SK-N-MC (cell line): ENCODE results near the gene VHLL.
A peak's percentile ranks its signal among the peaks of the same experiment; 100 is the strongest.
"Not testable (repeated sequence)": the region's sequence is repeated elsewhere in the genome, so short reads cannot be mapped to it uniquely, and the experiment has no call there.

Experiments used
- DNase-seq: peaks from one replicate; pipeline ENCODE4 v3.0.0-alpha.2; 2011; ENCODE audit warnings: low read depth, low spot score
- H3K27ac ChIP-seq: fragments of 200-600 bp; sonication (generic); 2 replicates; pipeline ENCODE4 v1.5.1; 2016; ENCODE audit warnings: mixed run types
- H3K36me3 ChIP-seq: fragments of 200-600 bp; sonication (generic); 2 replicates; pipeline ENCODE4 v1.6.1; 2017; ENCODE audit warnings: antibody characterized with exemption, low read length, mixed read lengths; ENCODE audit not compliant: insufficient read depth
- H3K4me3 ChIP-seq: fragments of 200-600 bp; sonication (generic); 2 replicates; pipeline ENCODE4 v1.5.1; 2016
- H3K9ac ChIP-seq: fragments of 200-600 bp; sonication (generic); 2 replicates; pipeline ENCODE4 v1.8.0; 2017; ENCODE audit warnings: mixed run types, mixed read lengths; ENCODE audit not compliant: insufficient read length
- H3K9me3 ChIP-seq: fragments of 200-600 bp; sonication (generic); 2 replicates; pipeline ENCODE4 v1.6.1; 2017; ENCODE audit warnings: low read depth, mild to moderate bottlenecking, antibody characterized with exemption, low read length, moderate library complexity, mixed read lengths
- EZH2 ChIP-seq: fragments of 200-600 bp; sonication (generic); IDR thresholded peaks from one replicate; pipeline ENCODE4 v1.6.1; 2017; ENCODE audit warnings: antibody characterized with exemption
- FOXP2 ChIP-seq: optimal IDR thresholded peaks from 2 replicates; pipeline ENCODE3; 2011; ENCODE audit warnings: mild to moderate bottlenecking, moderate library complexity; ENCODE audit not compliant: insufficient read depth; ENCODE audit errors: extremely low read length, control extremely low read depth
- POLR2AphosphoS5 ChIP-seq: IDR thresholded peaks from 2 replicates; pipeline ENCODE4 v1.6.1; 2012; ENCODE audit warnings: mild to moderate bottlenecking, low read depth, low read length, borderline replicate concordance

VHLL gene

DNA sequence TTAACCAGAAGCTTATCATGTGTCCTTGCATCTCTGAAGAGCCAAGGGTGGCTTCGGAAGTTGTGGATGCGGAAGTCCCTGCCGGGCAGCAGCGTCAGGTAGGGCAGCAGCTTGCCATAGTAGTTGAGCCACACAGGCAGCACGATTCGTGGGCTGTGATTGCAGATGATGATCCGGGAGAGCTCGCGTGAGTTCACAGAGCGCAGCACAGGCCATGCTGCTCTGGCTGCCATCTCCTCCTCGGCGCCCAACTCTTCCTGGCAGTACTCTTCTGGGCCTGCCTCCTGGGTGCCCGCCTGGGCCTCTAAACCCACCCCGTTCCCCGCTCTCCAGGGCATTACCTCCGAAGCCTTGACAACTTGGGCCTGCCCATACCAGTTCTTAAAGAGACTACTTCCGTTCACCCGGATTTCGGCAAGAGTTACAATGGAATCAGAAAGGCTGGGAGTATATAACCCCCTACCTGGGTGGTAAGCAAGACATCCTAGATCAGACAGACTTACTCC lies at the start of gene VHLL:
VHLL (minus strand) TSS at position 456 of the 506 bp plus-strand sequence; CDS start at position 338, 118 bp downstream.
- no peak for DNase-seq
- H3K27ac ChIP-seq: no peak within 1 kb of the TSS
- TF ChIP-seq POLR2AphosphoS5: no peak
- no peak for TF ChIP-seq FOXP2
- peaks cover 3% of the 10 kb centered on the region; the same call in 1 of the 2 replicates for H3K36me3 ChIP-seq
- H3K9me3 ChIP-seq: no peaks in the 10 kb centered on the region
- H3K4me3 ChIP-seq: no peak within 1 kb of the TSS
- no peak within 1 kb of the TSS for H3K9ac ChIP-seq

- H3K9ac ChIP-seq: no peak overlapping the region
- TF ChIP-seq FOXP2 (no peak), EZH2 (no peak), POLR2AphosphoS5 (no peak)
- no peak overlapping the region for H3K4me3 ChIP-seq
- no peaks in the 10 kb centered on the region for H3K9me3 ChIP-seq
- no peaks in the 10 kb centered on the region for H3K36me3 ChIP-seq
- no peak for DNase-seq
- H3K27ac ChIP-seq: no peak overlapping the region
These were observed 48.2 kb upstream of the VHLL start for GRCh38 chr1:156347331-156347730.

GRCh38 chr1:156346636-156347035 lies 47.5 kb upstream of the VHLL start:
- Histone ChIP-seq H3K9ac (no peak overlapping the region), H3K36me3 (no peaks in the 10 kb centered on the region), H3K27ac (no peak overlapping the region), H3K9me3 (no peaks in the 10 kb centered on the region), H3K4me3 (no peak overlapping the region)
- no peak for TF ChIP-seq EZH2
- no peak for TF ChIP-seq FOXP2
- TF ChIP-seq POLR2AphosphoS5: no peak
- DNase-seq: no peak

DNA sequence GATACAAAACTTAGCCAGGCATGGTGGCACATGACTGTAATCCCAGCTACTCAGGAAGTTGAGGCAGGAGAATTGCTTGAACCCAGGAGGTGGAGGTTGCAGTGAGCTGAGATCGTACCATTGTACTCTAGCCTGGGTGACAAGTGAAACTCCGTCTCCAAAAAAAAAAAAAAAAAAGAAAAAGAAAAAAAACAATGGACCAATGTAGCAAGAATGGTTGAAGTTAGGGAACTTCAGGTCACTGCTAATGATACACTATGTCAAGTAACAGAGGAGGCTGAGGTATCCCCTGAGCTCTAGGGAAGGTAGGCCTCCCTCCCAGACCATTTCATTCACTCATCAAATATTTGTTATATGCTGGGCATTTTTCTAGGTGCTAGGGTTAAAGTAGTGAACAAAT lies 46.9 kb upstream of the VHLL start:
- H3K9ac ChIP-seq, H3K36me3 ChIP-seq, DNase-seq, H3K4me3 ChIP-seq, H3K27ac ChIP-seq, H3K9me3 ChIP-seq: not testable (repeated sequence)

- TF ChIP-seq EZH2: no peak
- TF ChIP-seq POLR2AphosphoS5: no peak
- TF ChIP-seq FOXP2: no peak
- no peak overlapping the region for H3K27ac ChIP-seq
These were observed 45.3 kb upstream of the VHLL start for GRCh38 chr1:156344409-156344808.

GRCh38 chr1:156342166-156342955 lies 43.3 kb upstream of the VHLL start:
- no peak overlapping the region; the same call in 1 of the 2 replicates for H3K4me3 ChIP-seq
- peak overlapping the region; percentile 47 for H3K9ac ChIP-seq
- no peaks in the 10 kb centered on the region for H3K9me3 ChIP-seq
- no peak for DNase-seq
- TF ChIP-seq EZH2 (no peak), FOXP2 (no peak), POLR2AphosphoS5 (no peak)
- no peaks in the 10 kb centered on the region for H3K36me3 ChIP-seq
- H3K27ac ChIP-seq: no peak overlapping the region

More at GRCh38 chr1:156344409-156344808, 45.3 kb upstream of the VHLL start:
- Histone ChIP-seq H3K9ac (no peak overlapping the region), H3K36me3 (no peaks in the 10 kb centered on the region), H3K4me3 (no peak overlapping the region), H3K9me3 (no peaks in the 10 kb centered on the region)
- DNase-seq: no peak

- no peaks in the 10 kb centered on the region for H3K9me3 ChIP-seq
- TF ChIP-seq POLR2AphosphoS5 (peak; percentile 98), FOXP2 (no peak), EZH2 (no peak)
- H3K9ac ChIP-seq: peak within 1 kb of the TSS; percentile 95
- H3K27ac ChIP-seq: peak within 1 kb of the TSS; percentile 95
- H3K4me3 ChIP-seq: peak within 1 kb of the TSS; percentile 90
- peak; percentile 100 for DNase-seq
- peaks cover 37% of the 10 kb centered on the region for H3K36me3 ChIP-seq
These were observed 39.3 kb upstream of the VHLL start, which contains the start of the genes CCT3 and TSACC for GRCh38 chr1:156338180-156338976. CCT3 (minus strand) TSS chr1:156338292; CDS start chr1:156338184, 108 bp downstream. TSACC (plus strand) TSS chr1:156338526; CDS start chr1:156339758, 1,232 bp downstream.

DNA sequence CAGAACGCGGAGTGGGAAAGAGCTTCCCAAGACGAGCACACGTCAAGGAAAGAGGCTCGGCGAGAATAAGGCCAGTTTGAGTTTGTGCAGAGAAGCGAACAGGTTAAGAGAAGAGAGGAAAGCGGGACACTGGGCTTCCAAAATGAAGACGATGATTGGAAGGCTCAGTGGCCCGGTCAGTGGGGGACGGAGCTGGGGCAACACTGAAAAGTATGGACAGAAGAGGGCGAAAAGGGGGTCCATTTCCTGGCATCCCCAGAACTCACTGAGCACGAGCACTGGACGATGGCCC lies 38.7 kb upstream of the VHLL start:
- no peak for DNase-seq

More for the DNA sequence above, 38.7 kb upstream of the VHLL start:
- peak overlapping the region; percentile 91 for H3K9ac ChIP-seq
- H3K9me3 ChIP-seq: no peaks in the 10 kb centered on the region
- peaks cover 42% of the 10 kb centered on the region for H3K36me3 ChIP-seq
- peak overlapping the region; percentile 90 for H3K4me3 ChIP-seq
- H3K27ac ChIP-seq: peak overlapping the region; percentile 47
- TF ChIP-seq EZH2 (no peak), POLR2AphosphoS5 (no peak), FOXP2 (no peak)
